HepG2 (cell line): ENCODE data around the gene FIBP. TPM values are rescaled to one million over a fixed set of nuclear protein-coding genes. Genes with fewer than 3 reads are reported as not detected.

ENCODE experiments used
- EEA1 ChIP-seq: sonication (generic); formaldehyde crosslinking; IDR thresholded peaks from 2 replicates; pipeline ENCODE4 v1.5.1; 2020; ENCODE audit warnings: mild to moderate bottlenecking, missing genetic modification reagents, borderline replicate concordance
- MYC ChIP-seq: sonication (generic); formaldehyde crosslinking; IDR thresholded peaks from 2 replicates; pipeline ENCODE4 v1.9.0; 2021; ENCODE audit warnings: missing genetic modification reagents, borderline replicate concordance
- NCOA2 ChIP-seq: sonication (generic); formaldehyde crosslinking; IDR thresholded peaks from 2 replicates; pipeline ENCODE4 v1.8.0; 2022; ENCODE audit warnings: inconsistent platforms
- NFIC ChIP-seq: IDR thresholded peaks from 2 replicates; pipeline ENCODE4 v1.6.1; 2012; ENCODE audit warnings: mild to moderate bottlenecking, low read length, inconsistent platforms
- RFXANK ChIP-seq: IDR thresholded peaks from 2 replicates; pipeline ENCODE4 v1.6.1; 2016
- SMC3 ChIP-seq: IDR thresholded peaks from 2 replicates; pipeline ENCODE4 v1.6.1; 2011; ENCODE audit warnings: low read length, improper control_type of control experiment
- SNAPC4 ChIP-seq: sonication (generic); formaldehyde crosslinking; IDR thresholded peaks from 2 replicates; pipeline ENCODE4 v1.4.0; 2020; ENCODE audit warnings: mild to moderate bottlenecking, missing genetic modification reagents
- TMF1 ChIP-seq: sonication (generic); formaldehyde crosslinking; IDR thresholded peaks from 2 replicates; pipeline ENCODE4 v1.8.1; 2022; ENCODE audit warnings: low read depth, missing genetic modification reagents
- U2AF2 ChIP-seq: fragments of 200-400 bp; formaldehyde crosslinking; IDR thresholded peaks from 2 replicates; pipeline ENCODE4 v1.6.1; 2017; ENCODE audit warnings: low read depth, mild to moderate bottlenecking, low read length
- ZBTB3 ChIP-seq: sonication (generic); formaldehyde crosslinking; IDR thresholded peaks from 2 replicates; pipeline ENCODE4 v1.4.0; 2020; ENCODE audit warnings: low read depth, mild to moderate bottlenecking, moderate library complexity, missing genetic modification reagents, borderline replicate concordance
- ZNF276 ChIP-seq: sonication (generic); formaldehyde crosslinking; IDR thresholded peaks from 2 replicates; pipeline ENCODE4 v1.4.0; 2020; ENCODE audit warnings: mild to moderate bottlenecking, low read depth, missing genetic modification reagents
- ZNF282 ChIP-seq: fragments of 450-650 bp; IDR thresholded peaks from 2 replicates; pipeline ENCODE4 v1.6.1; 2018; ENCODE audit not compliant: partially characterized antibody
- ZNF317 ChIP-seq: sonication (generic); formaldehyde crosslinking; IDR thresholded peaks from 2 replicates; pipeline ENCODE4 v1.5.0; 2020; ENCODE audit warnings: mild to moderate bottlenecking, missing genetic modification reagents
- ZNF383 ChIP-seq: sonication (generic); formaldehyde crosslinking; IDR thresholded peaks from 2 replicates; pipeline ENCODE4 v1.4.0; 2020; ENCODE audit warnings: missing genetic modification reagents, mild to moderate bottlenecking, borderline replicate concordance
- ZNF460 ChIP-seq: sonication (generic); formaldehyde crosslinking; IDR thresholded peaks from 2 replicates; pipeline ENCODE4 v1.5.1; 2020; ENCODE audit warnings: missing genetic modification reagents, mild to moderate bottlenecking, borderline replicate concordance
- ZNF543 ChIP-seq: sonication (generic); formaldehyde crosslinking; IDR thresholded peaks from 2 replicates; pipeline ENCODE4 v1.4.0; 2020; ENCODE audit warnings: mild to moderate bottlenecking, missing genetic modification reagents
- ZSCAN21 ChIP-seq: sonication (generic); formaldehyde crosslinking; IDR thresholded peaks from 2 replicates; pipeline ENCODE4 v1.8.0; 2022; ENCODE audit warnings: mild to moderate bottlenecking, missing genetic modification reagents, moderate library complexity, borderline replicate concordance
- polyA plus RNA-seq, 8 experiments: library from polyadenylated mRNA; depleted of rRNA in 3 of 8; stranded (reverse) in 7 of 8; unstranded in 1 of 8; fragments of >200 nt; fragmentation: Illumina TruSeq in 4 of 8; extraction: Trizol in 4 of 8; gene quantifications; 2 replicates each; pipeline versions ENCODE4 v1.2.1 to v1.2.3, GENCODE V29; 2011 to 2016; ENCODE audit warnings: low read depth in 4 of 8, missing spikeins in 1 of 8, mixed read lengths in 1 of 8; ENCODE audit not compliant: insufficient read depth in 1 of 8
- total RNA-seq, 5 experiments: library from RNA; depleted of rRNA; stranded (reverse); fragments of >200 nt; fragmentation: Illumina TruSeq; extraction: Trizol; gene quantifications; 2 replicates each; pipeline ENCODE4 v1.2.3, GENCODE V29; 2016; ENCODE audit warnings: low read depth in 1 of 5

Gene FIBP
- total and polyA plus RNA-seq, 2 of the 13 experiments (the other 11 are each of a cell fraction or from before 2014, with no cell fraction given): 42.9 to 62.1 TPM

- TF ChIP-seq U2AF2 (no peak), NFIC (peak; percentile 31; the same call in 1 of the 2 replicates), ZNF276 (peak; percentile 38; the same call in 1 of the 2 replicates), TMF1 (no peak), SMC3 (no peak), NCOA2 (CRISPR knock-in tag) (peak; percentile 51; the same call in 1 of the 2 replicates), ZNF543 (CRISPR knock-in tag) (no peak; the same call in 1 of the 2 replicates), ZNF317 (CRISPR knock-in tag) (peak; percentile 75), RFXANK (CRISPR knock-in tag) (no peak), MYC (CRISPR knock-in tag) (peak; percentile 47; the same call in 1 of the 2 replicates), EEA1 (CRISPR knock-in tag) (no peak; the same call in 1 of the 2 replicates), ZNF460 (no peak; the same call in 1 of the 2 replicates), ZNF282 (no peak), ZSCAN21 (CRISPR knock-in tag) (0 out of 2 replicates have a peak, but pooled peaks have one; percentile 29), SNAPC4 (CRISPR knock-in tag) (peak; percentile 35; the same call in 1 of the 2 replicates), ZNF383 (CRISPR knock-in tag) (no peak), ZBTB3 (CRISPR knock-in tag) (no peak)
Observed at GRCh38 chr11:65860278-65861164, 27.8 kb downstream of the FIBP start, which contains the start of gene MUS81 (continued).
